ENCODE measurements around the gene HTR3E. TPM values are rescaled to one million over a fixed set of nuclear protein-coding genes. Genes with fewer than 3 reads are reported as not detected.
"Not testable (repeated sequence)": the region's sequence is repeated elsewhere in the genome, so short reads cannot be mapped to it uniquely, and the experiment has no call there.

HTR3E gene
- total RNA-seq, 1 donor from 2014 or later = not detected

GRCh38 chr3:184110316-184110725, 13.5 kb downstream of the HTR3E start:
- intact Hi-C loops (cut with micrococcal nuclease) = no loop called here

DNA sequence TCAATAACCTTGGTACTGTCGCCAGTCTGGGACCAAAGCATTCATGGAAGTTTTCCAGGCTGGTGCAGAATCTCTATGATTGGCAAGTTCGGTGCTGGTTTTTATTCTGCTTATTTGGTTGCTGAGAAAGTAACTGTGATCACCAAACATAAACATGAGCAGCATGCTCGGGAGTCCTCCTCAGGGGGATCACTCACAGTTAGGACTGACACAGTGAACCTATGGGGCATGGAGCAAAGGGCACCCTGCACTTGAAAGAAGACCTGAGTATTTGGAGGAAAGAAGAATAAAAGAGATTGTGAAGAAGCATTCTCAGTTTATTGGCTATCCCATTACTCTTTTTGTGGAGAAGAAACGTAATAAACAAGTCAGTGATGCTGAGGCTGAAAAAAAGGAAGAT, 19.2 kb downstream of the HTR3E start:
- intact Hi-C loops (cut with micrococcal nuclease) = no loop called here

GRCh38 chr3:184117636-184118035, 20.8 kb downstream of the HTR3E start:
- intact Hi-C loops (cut with micrococcal nuclease) = no loop called here

- intact Hi-C loops (cut with micrococcal nuclease) = not testable (repeated sequence)
Measured at GRCh38 chr3:184121031-184121430, 24.2 kb downstream of the HTR3E start.

- intact Hi-C loops (cut with micrococcal nuclease) = no loop called here
Measured at GRCh38 chr3:184126006-184126405, 29.1 kb downstream of the HTR3E start.

- intact Hi-C loops (cut with micrococcal nuclease) = no loop called here
Measured at GRCh38 chr3:184129012-184129411, 32.1 kb downstream of the HTR3E start.

DNA sequence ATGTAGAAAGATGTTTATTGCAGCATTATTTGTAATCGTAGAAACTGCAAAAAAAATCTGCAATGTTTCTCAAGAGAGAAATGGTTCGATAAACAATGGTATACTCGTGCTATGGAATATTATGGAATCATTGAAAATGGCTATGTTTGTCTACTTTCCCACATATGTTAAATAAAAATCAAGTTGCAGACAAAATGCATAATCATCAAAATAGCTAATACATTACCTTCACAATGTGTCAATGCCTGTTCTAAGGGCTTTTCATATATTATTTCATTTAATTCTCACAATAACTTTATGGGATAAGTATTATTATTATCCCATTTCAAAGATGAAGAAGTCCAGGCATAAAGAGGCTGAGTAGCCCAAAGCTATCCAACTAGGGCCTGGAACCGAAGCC, 36.1 kb downstream of the HTR3E start:
- intact Hi-C loops (cut with micrococcal nuclease) = loop anchor here (10.0 kb wide), 1 partner anchor 1338 kb away; the partner anchor contains the start of gene ATP11B

- intact Hi-C loops (cut with micrococcal nuclease) = loop anchor here (10.0 kb wide), 1 partner anchor 1339 kb away; the partner anchor contains the start of gene ATP11B
Measured at GRCh38 chr3:184133840-184134745, 37.2 kb downstream of the HTR3E start.

DNA sequence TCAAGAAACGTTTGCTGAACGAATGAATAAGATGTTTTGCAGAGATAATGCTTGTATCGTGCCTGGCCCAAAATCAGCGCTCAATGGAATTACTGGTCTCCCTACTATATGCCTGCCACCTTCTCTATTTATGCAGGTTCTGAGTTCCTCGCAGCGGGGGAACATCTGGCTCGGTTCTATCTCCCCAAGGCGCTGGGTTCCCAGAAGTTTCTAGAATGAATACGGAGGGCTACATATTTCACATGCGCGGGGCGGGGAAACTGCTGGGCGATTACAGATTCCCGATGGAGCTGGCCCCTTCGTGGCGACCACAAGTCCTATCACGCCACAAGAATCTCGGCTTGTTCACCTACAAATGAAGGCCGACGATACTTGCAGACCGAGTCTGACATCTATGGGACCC, 37.9 kb downstream of the HTR3E start:
- intact Hi-C loops (cut with micrococcal nuclease) = loop anchor here (1.0 to 10.0 kb wide), 14 partner anchors 21 to 1340 kb away; partner anchors contain the start of genes ABCC5, ABCF3, AP2M1 and ATP11B

- intact Hi-C loops (cut with micrococcal nuclease) = loop anchor here (1.0 to 10.0 kb wide), 14 partner anchors 20 to 1341 kb away; partner anchors contain the start of genes ABCC5, ABCF3, AP2M1 and ATP11B
Measured at GRCh38 chr3:184135149-184135910, 38.5 kb downstream of the HTR3E start, which contains the start of gene EIF2B5. TSS of gene EIF2B5 (plus strand) at chr3:184135358. CDS start at chr3:184135386, 28 bp downstream.

DNA sequence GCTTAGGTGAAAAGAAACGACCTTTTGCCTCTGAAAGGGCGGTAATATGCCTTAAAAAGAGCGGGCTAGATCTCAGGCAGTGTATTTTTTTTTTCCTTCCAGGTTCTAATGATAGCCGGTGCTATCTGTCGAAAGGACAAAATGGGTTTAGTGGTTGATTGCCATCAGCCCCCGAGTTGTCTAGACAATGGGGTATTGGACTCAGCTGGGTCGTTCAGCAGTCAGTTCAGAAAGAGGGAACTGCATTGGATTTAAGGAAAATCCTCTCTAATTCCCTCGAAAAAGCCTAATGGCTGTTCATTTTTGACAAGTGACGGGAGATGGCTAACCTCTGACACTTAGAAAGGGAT, 39.0 kb downstream of the HTR3E start:
- intact Hi-C loops (cut with micrococcal nuclease) = loop anchor here (1.0 to 10.0 kb wide), 14 partner anchors 19 to 1341 kb away; partner anchors contain the start of genes ABCC5, ABCF3, AP2M1 and ATP11B

DNA sequence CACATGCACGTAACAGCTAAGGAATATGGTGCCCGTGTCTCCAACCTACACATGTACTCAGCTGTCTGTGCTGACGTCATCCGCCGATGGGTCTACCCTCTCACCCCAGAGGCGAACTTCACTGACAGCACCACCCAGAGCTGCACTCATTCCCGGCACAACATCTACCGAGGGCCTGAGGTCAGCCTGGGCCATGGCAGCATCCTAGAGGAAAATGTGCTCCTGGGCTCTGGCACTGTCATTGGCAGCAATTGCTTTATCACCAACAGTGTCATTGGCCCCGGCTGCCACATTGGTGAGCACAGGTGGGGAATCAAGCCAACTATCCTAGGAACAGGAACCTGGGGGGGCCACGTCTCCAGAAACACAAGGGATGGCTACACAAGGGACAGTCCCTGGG, 43.6 kb downstream of the HTR3E start:
- intact Hi-C loops (cut with micrococcal nuclease) = no loop called here

DNA sequence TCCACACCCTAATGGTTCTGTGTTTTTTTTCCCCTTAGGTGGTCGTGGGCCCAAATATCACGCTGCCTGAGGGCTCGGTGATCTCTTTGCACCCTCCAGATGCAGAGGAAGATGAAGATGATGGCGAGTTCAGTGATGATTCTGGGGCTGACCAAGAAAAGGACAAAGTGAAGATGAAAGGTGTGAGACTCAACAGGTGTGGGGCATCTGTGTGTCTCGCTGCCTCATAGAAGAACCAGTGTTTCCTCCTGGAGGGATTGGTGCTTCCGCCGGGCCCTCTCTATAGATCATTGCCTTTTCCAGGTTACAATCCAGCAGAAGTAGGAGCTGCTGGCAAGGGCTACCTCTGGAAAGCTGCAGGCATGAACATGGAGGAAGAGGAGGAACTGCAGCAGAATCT, 45.3 kb downstream of the HTR3E start:
- intact Hi-C loops (cut with micrococcal nuclease) = no loop called here

- intact Hi-C loops (cut with micrococcal nuclease) = no loop called here
Measured at GRCh38 chr3:184143327-184143726, 46.5 kb downstream of the HTR3E start.

- intact Hi-C loops (cut with micrococcal nuclease) = no loop called here
Measured at GRCh38 chr3:184144505-184144904, 47.6 kb downstream of the HTR3E start.

GRCh38 chr3:184145111-184145524, 48.3 kb downstream of the HTR3E start:
- intact Hi-C loops (cut with micrococcal nuclease) = loop anchor here (1.0 kb wide), 1 partner anchor 105 kb away; no protein-coding TSS in a partner anchor

GRCh38 chr3:184145751-184146270, 48.9 kb downstream of the HTR3E start:
- intact Hi-C loops (cut with micrococcal nuclease) = loop anchor here (1.0 kb wide), 1 partner anchor 104 kb away; no protein-coding TSS in a partner anchor

GRCh38 chr3:184148076-184148475, 51.2 kb downstream of the HTR3E start:
- intact Hi-C loops (cut with micrococcal nuclease) = no loop called here

GRCh38 chr3:184149123-184149522, 52.3 kb downstream of the HTR3E start:
- intact Hi-C loops (cut with micrococcal nuclease) = no loop called here

DNA sequence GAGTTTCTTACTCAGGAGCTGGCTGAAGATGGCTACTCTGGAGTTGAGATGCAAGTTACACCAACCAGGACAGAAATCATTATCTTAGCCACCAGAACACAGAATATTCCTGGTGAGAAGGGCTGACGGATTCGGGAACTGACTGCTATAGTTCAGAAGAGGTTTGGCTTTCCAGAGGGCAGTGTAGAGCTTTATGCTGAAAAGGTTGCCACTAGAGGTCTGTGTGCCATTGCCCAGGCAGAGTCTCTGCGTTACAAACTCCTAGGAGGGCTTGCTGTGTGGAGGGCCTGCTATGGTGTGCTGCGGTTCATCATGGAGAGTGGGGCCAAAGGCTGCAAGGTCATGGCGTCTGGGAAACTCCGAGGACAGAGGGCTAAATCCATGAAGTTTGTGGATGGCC, 52.9 kb downstream of the HTR3E start:
- intact Hi-C loops (cut with micrococcal nuclease) = not testable (repeated sequence)
